Embryonic facial prominence (tissue), 1 donor: ENCODE measurements around the gene TNPO3.
"Not testable (repeated sequence)": the region's sequence is repeated elsewhere in the genome, so short reads cannot be mapped to it uniquely, and the experiment has no call there.

Experiments used
- DNase-seq: peaks from one replicate; pipeline ENCODE4 v3.0.0-alpha.2; 2016; ENCODE audit errors: extremely low spot score

Gene TNPO3

GRCh38 chr7:129014501-129015101 lies 40.3 kb downstream of the TNPO3 start:
- DNase-seq, result no peak

GRCh38 chr7:129013048-129013724 lies 41.7 kb downstream of the TNPO3 start:
- DNase-seq, result no peak

GRCh38 chr7:129012641-129013040 lies 42.3 kb downstream of the TNPO3 start:
- DNase-seq, result no peak

- DNase-seq, result no peak
Measured at GRCh38 chr7:129010075-129010474, 44.8 kb downstream of the TNPO3 start.

- no peak for DNase-seq
Measured at GRCh38 chr7:129009437-129009836, 45.5 kb downstream of the TNPO3 start.

- no peak for DNase-seq
Measured at GRCh38 chr7:129008645-129009414, 46.1 kb downstream of the TNPO3 start.

GRCh38 chr7:129007572-129007971 lies 47.3 kb downstream of the TNPO3 start:
- no peak for DNase-seq

- DNase-seq, result no peak
Measured at GRCh38 chr7:129006636-129007414, 48.1 kb downstream of the TNPO3 start.

- DNase-seq, result no peak
Measured at GRCh38 chr7:129005186-129005585, 49.7 kb downstream of the TNPO3 start.

- no peak for DNase-seq
Measured at GRCh38 chr7:128997181-128997580, 57.7 kb downstream of the TNPO3 start.

GRCh38 chr7:128994560-128994959 lies 60.4 kb downstream of the TNPO3 start:
- DNase-seq, result not testable (repeated sequence)

GRCh38 chr7:128993419-128993818 lies 61.5 kb downstream of the TNPO3 start:
- DNase-seq, result no peak

GRCh38 chr7:128989961-128990360 lies 65.0 kb downstream of the TNPO3 start:
- no peak for DNase-seq

GRCh38 chr7:128988372-128988771 lies 66.5 kb downstream of the TNPO3 start:
- no peak for DNase-seq

GRCh38 chr7:128986609-128987008 lies 68.3 kb downstream of the TNPO3 start:
- DNase-seq, result no peak

- DNase-seq, result no peak
Measured at GRCh38 chr7:128985660-128986059, 69.3 kb downstream of the TNPO3 start.

GRCh38 chr7:128982105-128982504 lies 72.8 kb downstream of the TNPO3 start:
- DNase-seq, result no peak

GRCh38 chr7:128974241-128974934 lies 80.5 kb downstream of the TNPO3 start:
- DNase-seq, result no peak

GRCh38 chr7:128968624-128969023 lies 86.3 kb downstream of the TNPO3 start:
- DNase-seq, result no peak

GRCh38 chr7:128963327-128963757 lies 91.6 kb downstream of the TNPO3 start:
- no peak for DNase-seq

- DNase-seq, result no peak
Measured at GRCh38 chr7:128962899-128963298, 92.0 kb downstream of the TNPO3 start.
